Measurements from ENCODE around the gene VPS13D.
"Not testable (repeated sequence)": the region's sequence is repeated elsewhere in the genome, so short reads cannot be mapped to it uniquely, and the experiment has no call there.

Gene VPS13D

GRCh38 chr1:12287869-12288268 lies 58.0 kb downstream of the VPS13D start:
- DNase-seq = no peak

- no peak for DNase-seq
Observed at GRCh38 chr1:12290828-12291227, 61.0 kb downstream of the VPS13D start.

- DNase-seq = no peak
Observed at GRCh38 chr1:12293416-12293815, 63.6 kb downstream of the VPS13D start.

- DNase-seq = no peak
Observed at GRCh38 chr1:12294076-12294475, 64.2 kb downstream of the VPS13D start.

- no peak for DNase-seq
Observed at GRCh38 chr1:12296016-12296415, 66.2 kb downstream of the VPS13D start.

- no peak for DNase-seq
Observed at GRCh38 chr1:12296623-12297022, 66.8 kb downstream of the VPS13D start.

GRCh38 chr1:12300706-12301105 lies 70.9 kb downstream of the VPS13D start:
- no peak for DNase-seq

GRCh38 chr1:12301518-12302237 lies 71.8 kb downstream of the VPS13D start:
- DNase-seq = no peak

GRCh38 chr1:12302798-12303447 lies 73.1 kb downstream of the VPS13D start:
- DNase-seq = no peak

GRCh38 chr1:12305377-12305776 lies 75.5 kb downstream of the VPS13D start:
- DNase-seq = no peak

GRCh38 chr1:12309783-12310742 lies 80.2 kb downstream of the VPS13D start:
- no peak for DNase-seq

GRCh38 chr1:12314333-12314903 lies 84.6 kb downstream of the VPS13D start:
- DNase-seq = no peak

- DNase-seq = no peak
Observed at GRCh38 chr1:12315146-12315545, 85.3 kb downstream of the VPS13D start.

- no peak for DNase-seq
Observed at GRCh38 chr1:12316331-12316730, 86.5 kb downstream of the VPS13D start.

GRCh38 chr1:12320486-12320885 lies 90.7 kb downstream of the VPS13D start:
- no peak for DNase-seq

GRCh38 chr1:12324423-12324822 lies 94.6 kb downstream of the VPS13D start:
- no peak for DNase-seq

GRCh38 chr1:12324973-12325372 lies 95.1 kb downstream of the VPS13D start:
- not testable (repeated sequence) for DNase-seq

- DNase-seq = no peak
Observed at GRCh38 chr1:12326986-12327385, 97.2 kb downstream of the VPS13D start.

GRCh38 chr1:12327566-12327965 lies 97.7 kb downstream of the VPS13D start:
- no peak for DNase-seq

GRCh38 chr1:12333036-12333785 lies 103.4 kb downstream of the VPS13D start:
- DNase-seq = no peak

GRCh38 chr1:12335815-12336214 lies 106.0 kb downstream of the VPS13D start:
- no peak for DNase-seq

- DNase-seq = no peak
Observed at GRCh38 chr1:12336413-12336812, 106.6 kb downstream of the VPS13D start.

Data from NCI-H146 (cell line).